HEK293 (cell line): Measurements from ENCODE around the gene SPACA4.

Experiments
- BCL11B ChIP-seq: fragments of 450-650 bp; formaldehyde crosslinking; IDR thresholded peaks from 2 replicates; pipeline ENCODE4 v1.5.1; 2016; ENCODE audit warnings: low read depth, missing biosample characterization, missing genetic modification characterization
- EGR2 ChIP-seq: fragments of 450-650 bp; formaldehyde crosslinking; IDR thresholded peaks from 2 replicates; pipeline ENCODE4 v1.5.1; 2016; ENCODE audit warnings: low read depth, missing biosample characterization, missing genetic modification characterization
- GLIS1 ChIP-seq: fragments of 450-650 bp; formaldehyde crosslinking; IDR thresholded peaks from 2 replicates; pipeline ENCODE4 v1.5.1; 2016; ENCODE audit warnings: missing biosample characterization, missing genetic modification characterization
- KLF8 ChIP-seq: fragments of 450-650 bp; formaldehyde crosslinking; IDR thresholded peaks from 2 replicates; pipeline ENCODE4 v1.5.1; 2016; ENCODE audit warnings: missing biosample characterization, missing genetic modification characterization
- REPIN1 ChIP-seq: fragments of 450-650 bp; formaldehyde crosslinking; IDR thresholded peaks from 2 replicates; pipeline ENCODE4 v1.5.1; 2017; ENCODE audit warnings: missing biosample characterization, missing genetic modification characterization, low read depth
- SALL2 ChIP-seq: fragments of 450-650 bp; formaldehyde crosslinking; IDR thresholded peaks from 2 replicates; pipeline ENCODE4 v1.5.0; 2017; ENCODE audit warnings: missing biosample characterization, mild to moderate bottlenecking, missing genetic modification characterization, borderline replicate concordance
- WT1 ChIP-seq: fragments of 450-650 bp; formaldehyde crosslinking; IDR thresholded peaks from 2 replicates; pipeline ENCODE4 v1.5.1; 2016; ENCODE audit warnings: missing biosample characterization, missing genetic modification characterization
- ZBTB48 ChIP-seq: fragments of 450-650 bp; formaldehyde crosslinking; IDR thresholded peaks from 2 replicates; pipeline ENCODE4 v1.5.1; 2016; ENCODE audit warnings: missing biosample characterization, missing genetic modification characterization
- ZEB2 ChIP-seq: fragments of 450-650 bp; formaldehyde crosslinking; IDR thresholded peaks from 2 replicates; pipeline ENCODE4 v1.5.1; 2016; ENCODE audit warnings: missing biosample characterization, missing genetic modification characterization
- ZIC2 ChIP-seq: fragments of 450-650 bp; formaldehyde crosslinking; IDR thresholded peaks from 2 replicates; pipeline ENCODE4 v1.5.1; 2016; ENCODE audit warnings: missing biosample characterization, missing genetic modification characterization
- ZNF146 ChIP-seq: fragments of 450-650 bp; formaldehyde crosslinking; IDR thresholded peaks from 2 replicates; pipeline ENCODE4 v1.5.1; 2016; ENCODE audit warnings: missing biosample characterization, missing genetic modification characterization
- ZNF354C ChIP-seq: fragments of 450-650 bp; formaldehyde crosslinking; IDR thresholded peaks from 2 replicates; pipeline ENCODE4 v1.5.1; 2016; ENCODE audit warnings: missing biosample characterization, missing genetic modification characterization, low read depth, borderline replicate concordance
- ZNF394 ChIP-seq: fragments of 450-650 bp; formaldehyde crosslinking; IDR thresholded peaks from 2 replicates; pipeline ENCODE4 v1.5.1; 2016; ENCODE audit warnings: missing biosample characterization, missing genetic modification characterization, mild to moderate bottlenecking, moderate library complexity, borderline replicate concordance
- ZNF423 ChIP-seq: fragments of 450-650 bp; formaldehyde crosslinking; IDR thresholded peaks from 2 replicates; pipeline ENCODE4 v1.5.1; 2016; ENCODE audit warnings: missing biosample characterization, missing genetic modification characterization
- ZNF48 ChIP-seq: fragments of 450-650 bp; formaldehyde crosslinking; IDR thresholded peaks from 2 replicates; pipeline ENCODE4 v1.5.1; 2016; ENCODE audit warnings: missing biosample characterization, missing genetic modification characterization
- ZNF561 ChIP-seq: fragments of 450-650 bp; IDR thresholded peaks from 2 replicates; pipeline ENCODE4 v1.5.1; 2018; ENCODE audit warnings: missing biosample characterization, missing genetic modification characterization, borderline replicate concordance
- ZNF585B ChIP-seq: fragments of 450-650 bp; formaldehyde crosslinking; IDR thresholded peaks from 2 replicates; pipeline ENCODE4 v1.5.1; 2016; ENCODE audit warnings: missing biosample characterization, missing genetic modification characterization
- ZNF629 ChIP-seq: fragments of 450-650 bp; formaldehyde crosslinking; IDR thresholded peaks from 2 replicates; pipeline ENCODE4 v1.5.1; 2017; ENCODE audit warnings: missing biosample characterization, missing genetic modification characterization
- ZNF660 ChIP-seq: fragments of 450-650 bp; IDR thresholded peaks from 2 replicates; pipeline ENCODE4 v1.5.1; 2018; ENCODE audit warnings: missing biosample characterization, mild to moderate bottlenecking, missing genetic modification characterization
- ZNF76 ChIP-seq: fragments of 450-650 bp; formaldehyde crosslinking; IDR thresholded peaks from 2 replicates; pipeline ENCODE4; 2016; ENCODE audit warnings: low read depth, missing biosample characterization, missing genetic modification characterization, borderline replicate concordance
- ZNF837 ChIP-seq: fragments of 450-650 bp; formaldehyde crosslinking; IDR thresholded peaks from 2 replicates; pipeline ENCODE4 v1.5.1; 2016; ENCODE audit warnings: missing biosample characterization, missing genetic modification characterization
- TF ChIP-seq, protein P1 (sequence below): fragments of 450-650 bp; formaldehyde crosslinking; IDR thresholded peaks from 2 replicates; pipeline ENCODE4 v1.5.1; 2016; ENCODE audit warnings: missing biosample characterization, missing genetic modification characterization
- TF ChIP-seq, protein P2 (sequence below): fragments of 450-650 bp; formaldehyde crosslinking; IDR thresholded peaks from 2 replicates; pipeline ENCODE4 v1.5.1; 2017; ENCODE audit warnings: missing biosample characterization, missing genetic modification characterization
- TF ChIP-seq, protein P3 (sequence below): fragments of 450-650 bp; formaldehyde crosslinking; IDR thresholded peaks from 2 replicates; pipeline ENCODE4 v1.5.1; 2017; ENCODE audit warnings: missing biosample characterization, missing genetic modification characterization
- TF ChIP-seq, protein P4 (sequence below): fragments of 450-650 bp; formaldehyde crosslinking; IDR thresholded peaks from 2 replicates; pipeline ENCODE4 v1.5.1; 2017; ENCODE audit warnings: missing biosample characterization, missing genetic modification characterization
- TF ChIP-seq, protein P5 (sequence below): fragments of 450-650 bp; IDR thresholded peaks from 2 replicates; pipeline ENCODE4 v1.5.1; 2018; ENCODE audit warnings: missing biosample characterization, mild to moderate bottlenecking, missing genetic modification characterization
- TF ChIP-seq, protein P6 (sequence below): fragments of 450-650 bp; formaldehyde crosslinking; IDR thresholded peaks from 2 replicates; pipeline ENCODE4 v1.5.1; 2016; ENCODE audit warnings: missing biosample characterization, missing genetic modification characterization, borderline replicate concordance
- TF ChIP-seq, protein P7 (sequence below): fragments of 450-650 bp; formaldehyde crosslinking; IDR thresholded peaks from 2 replicates; pipeline ENCODE4 v1.5.1; 2017; ENCODE audit warnings: missing biosample characterization, missing genetic modification characterization

The SPACA4 gene

GRCh38 chr19:48646001-48646721 is 39.6 kb downstream of the SPACA4 start, which contains the start of gene CA11 (continued):
- TF ChIP-seq EGR2 (tag by site-specific recombination) (peak; percentile 99), ZEB2 (tag by site-specific recombination) (no peak), ZNF354C (tag by site-specific recombination) (no peak), ZNF660 (tag by site-specific recombination) (peak; percentile 57; the same call in 1 of the 2 replicates), ZBTB48 (peak; percentile 63), ZNF629 (peak; percentile 64; the same call in 1 of the 2 replicates), ZNF561 (peak; percentile 88; the same call in 1 of the 2 replicates), ZNF146 (tag by site-specific recombination) (no peak), ZIC2 (peak; percentile 96), ZNF394 (tag by site-specific recombination) (peak; percentile 31; the same call in 1 of the 2 replicates), ZNF585B (no peak), REPIN1 (tag by site-specific recombination) (peak; percentile 98), GLIS1 (tag by site-specific recombination) (peak; percentile 98), ZNF837 (tag by site-specific recombination) (no peak), SALL2 (tag by site-specific recombination) (no peak), ZNF423 (peak; percentile 48; the same call in 1 of the 2 replicates), KLF8 (peak; percentile 82), BCL11B (tag by site-specific recombination) (peak; percentile 88), ZNF48 (tag by site-specific recombination) (no peak), WT1 (tag by site-specific recombination) (peak; percentile 75), ZNF76 (tag by site-specific recombination) (peak; percentile 57; the same call in 1 of the 2 replicates)
- TF ChIP-seq, protein P1, sequence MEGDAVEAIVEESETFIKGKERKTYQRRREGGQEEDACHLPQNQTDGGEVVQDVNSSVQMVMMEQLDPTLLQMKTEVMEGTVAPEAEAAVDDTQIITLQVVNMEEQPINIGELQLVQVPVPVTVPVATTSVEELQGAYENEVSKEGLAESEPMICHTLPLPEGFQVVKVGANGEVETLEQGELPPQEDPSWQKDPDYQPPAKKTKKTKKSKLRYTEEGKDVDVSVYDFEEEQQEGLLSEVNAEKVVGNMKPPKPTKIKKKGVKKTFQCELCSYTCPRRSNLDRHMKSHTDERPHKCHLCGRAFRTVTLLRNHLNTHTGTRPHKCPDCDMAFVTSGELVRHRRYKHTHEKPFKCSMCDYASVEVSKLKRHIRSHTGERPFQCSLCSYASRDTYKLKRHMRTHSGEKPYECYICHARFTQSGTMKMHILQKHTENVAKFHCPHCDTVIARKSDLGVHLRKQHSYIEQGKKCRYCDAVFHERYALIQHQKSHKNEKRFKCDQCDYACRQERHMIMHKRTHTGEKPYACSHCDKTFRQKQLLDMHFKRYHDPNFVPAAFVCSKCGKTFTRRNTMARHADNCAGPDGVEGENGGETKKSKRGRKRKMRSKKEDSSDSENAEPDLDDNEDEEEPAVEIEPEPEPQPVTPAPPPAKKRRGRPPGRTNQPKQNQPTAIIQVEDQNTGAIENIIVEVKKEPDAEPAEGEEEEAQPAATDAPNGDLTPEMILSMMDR (tag by site-specific recombination), result peak; percentile 96
- TF ChIP-seq, protein P2, sequence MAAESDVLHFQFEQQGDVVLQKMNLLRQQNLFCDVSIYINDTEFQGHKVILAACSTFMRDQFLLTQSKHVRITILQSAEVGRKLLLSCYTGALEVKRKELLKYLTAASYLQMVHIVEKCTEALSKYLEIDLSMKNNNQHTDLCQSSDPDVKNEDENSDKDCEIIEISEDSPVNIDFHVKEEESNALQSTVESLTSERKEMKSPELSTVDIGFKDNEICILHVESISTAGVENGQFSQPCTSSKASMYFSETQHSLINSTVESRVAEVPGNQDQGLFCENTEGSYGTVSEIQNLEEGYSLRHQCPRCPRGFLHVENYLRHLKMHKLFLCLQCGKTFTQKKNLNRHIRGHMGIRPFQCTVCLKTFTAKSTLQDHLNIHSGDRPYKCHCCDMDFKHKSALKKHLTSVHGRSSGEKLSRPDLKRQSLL (tag by site-specific recombination), result 0 out of 2 replicates have a peak, but pooled peaks have one; percentile 37
- TF ChIP-seq, protein P3, sequence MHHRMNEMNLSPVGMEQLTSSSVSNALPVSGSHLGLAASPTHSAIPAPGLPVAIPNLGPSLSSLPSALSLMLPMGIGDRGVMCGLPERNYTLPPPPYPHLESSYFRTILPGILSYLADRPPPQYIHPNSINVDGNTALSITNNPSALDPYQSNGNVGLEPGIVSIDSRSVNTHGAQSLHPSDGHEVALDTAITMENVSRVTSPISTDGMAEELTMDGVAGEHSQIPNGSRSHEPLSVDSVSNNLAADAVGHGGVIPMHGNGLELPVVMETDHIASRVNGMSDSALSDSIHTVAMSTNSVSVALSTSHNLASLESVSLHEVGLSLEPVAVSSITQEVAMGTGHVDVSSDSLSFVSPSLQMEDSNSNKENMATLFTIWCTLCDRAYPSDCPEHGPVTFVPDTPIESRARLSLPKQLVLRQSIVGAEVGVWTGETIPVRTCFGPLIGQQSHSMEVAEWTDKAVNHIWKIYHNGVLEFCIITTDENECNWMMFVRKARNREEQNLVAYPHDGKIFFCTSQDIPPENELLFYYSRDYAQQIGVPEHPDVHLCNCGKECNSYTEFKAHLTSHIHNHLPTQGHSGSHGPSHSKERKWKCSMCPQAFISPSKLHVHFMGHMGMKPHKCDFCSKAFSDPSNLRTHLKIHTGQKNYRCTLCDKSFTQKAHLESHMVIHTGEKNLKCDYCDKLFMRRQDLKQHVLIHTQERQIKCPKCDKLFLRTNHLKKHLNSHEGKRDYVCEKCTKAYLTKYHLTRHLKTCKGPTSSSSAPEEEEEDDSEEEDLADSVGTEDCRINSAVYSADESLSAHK (tag by site-specific recombination), result peak; percentile 61
- TF ChIP-seq, protein P4, sequence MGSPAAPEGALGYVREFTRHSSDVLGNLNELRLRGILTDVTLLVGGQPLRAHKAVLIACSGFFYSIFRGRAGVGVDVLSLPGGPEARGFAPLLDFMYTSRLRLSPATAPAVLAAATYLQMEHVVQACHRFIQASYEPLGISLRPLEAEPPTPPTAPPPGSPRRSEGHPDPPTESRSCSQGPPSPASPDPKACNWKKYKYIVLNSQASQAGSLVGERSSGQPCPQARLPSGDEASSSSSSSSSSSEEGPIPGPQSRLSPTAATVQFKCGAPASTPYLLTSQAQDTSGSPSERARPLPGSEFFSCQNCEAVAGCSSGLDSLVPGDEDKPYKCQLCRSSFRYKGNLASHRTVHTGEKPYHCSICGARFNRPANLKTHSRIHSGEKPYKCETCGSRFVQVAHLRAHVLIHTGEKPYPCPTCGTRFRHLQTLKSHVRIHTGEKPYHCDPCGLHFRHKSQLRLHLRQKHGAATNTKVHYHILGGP (tag by site-specific recombination), result no peak
- TF ChIP-seq, protein P5, sequence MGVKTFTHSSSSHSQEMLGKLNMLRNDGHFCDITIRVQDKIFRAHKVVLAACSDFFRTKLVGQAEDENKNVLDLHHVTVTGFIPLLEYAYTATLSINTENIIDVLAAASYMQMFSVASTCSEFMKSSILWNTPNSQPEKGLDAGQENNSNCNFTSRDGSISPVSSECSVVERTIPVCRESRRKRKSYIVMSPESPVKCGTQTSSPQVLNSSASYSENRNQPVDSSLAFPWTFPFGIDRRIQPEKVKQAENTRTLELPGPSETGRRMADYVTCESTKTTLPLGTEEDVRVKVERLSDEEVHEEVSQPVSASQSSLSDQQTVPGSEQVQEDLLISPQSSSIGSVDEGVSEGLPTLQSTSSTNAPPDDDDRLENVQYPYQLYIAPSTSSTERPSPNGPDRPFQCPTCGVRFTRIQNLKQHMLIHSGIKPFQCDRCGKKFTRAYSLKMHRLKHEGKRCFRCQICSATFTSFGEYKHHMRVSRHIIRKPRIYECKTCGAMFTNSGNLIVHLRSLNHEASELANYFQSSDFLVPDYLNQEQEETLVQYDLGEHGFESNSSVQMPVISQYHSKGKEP (tag by site-specific recombination), result peak; percentile 64; the same call in 1 of the 2 replicates
- TF ChIP-seq, protein P6, sequence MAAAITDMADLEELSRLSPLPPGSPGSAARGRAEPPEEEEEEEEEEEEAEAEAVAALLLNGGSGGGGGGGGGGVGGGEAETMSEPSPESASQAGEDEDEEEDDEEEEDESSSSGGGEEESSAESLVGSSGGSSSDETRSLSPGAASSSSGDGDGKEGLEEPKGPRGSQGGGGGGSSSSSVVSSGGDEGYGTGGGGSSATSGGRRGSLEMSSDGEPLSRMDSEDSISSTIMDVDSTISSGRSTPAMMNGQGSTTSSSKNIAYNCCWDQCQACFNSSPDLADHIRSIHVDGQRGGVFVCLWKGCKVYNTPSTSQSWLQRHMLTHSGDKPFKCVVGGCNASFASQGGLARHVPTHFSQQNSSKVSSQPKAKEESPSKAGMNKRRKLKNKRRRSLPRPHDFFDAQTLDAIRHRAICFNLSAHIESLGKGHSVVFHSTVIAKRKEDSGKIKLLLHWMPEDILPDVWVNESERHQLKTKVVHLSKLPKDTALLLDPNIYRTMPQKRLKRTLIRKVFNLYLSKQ (tag by site-specific recombination), result no peak
- TF ChIP-seq, protein P7, sequence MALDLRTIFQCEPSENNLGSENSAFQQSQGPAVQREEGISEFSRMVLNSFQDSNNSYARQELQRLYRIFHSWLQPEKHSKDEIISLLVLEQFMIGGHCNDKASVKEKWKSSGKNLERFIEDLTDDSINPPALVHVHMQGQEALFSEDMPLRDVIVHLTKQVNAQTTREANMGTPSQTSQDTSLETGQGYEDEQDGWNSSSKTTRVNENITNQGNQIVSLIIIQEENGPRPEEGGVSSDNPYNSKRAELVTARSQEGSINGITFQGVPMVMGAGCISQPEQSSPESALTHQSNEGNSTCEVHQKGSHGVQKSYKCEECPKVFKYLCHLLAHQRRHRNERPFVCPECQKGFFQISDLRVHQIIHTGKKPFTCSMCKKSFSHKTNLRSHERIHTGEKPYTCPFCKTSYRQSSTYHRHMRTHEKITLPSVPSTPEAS (tag by site-specific recombination), result no peak
